ENCODE measurements around the gene KRT25. TPM values are rescaled to one million over a fixed set of nuclear protein-coding genes. Genes with fewer than 3 reads are reported as not detected.
A peak's percentile ranks its signal among the peaks of the same experiment; 100 is the strongest.

Gene KRT25
- total RNA-seq, 1 experiment from 2014 or later = not detected

- ATAC-seq = no peak
- Mint-ChIP-seq H3K4me1 (0 out of 2 replicates have a peak, but pooled peaks cover 3% of the 10 kb centered on the region), H3K27ac (peak overlapping the region; percentile 2; the same call in 1 of the 2 replicates), H3K9me3 (no peaks in the 10 kb centered on the region), H3K4me3 (no peak overlapping the region), H3K27me3 (ENCODE audit: low read depth) (no peaks in the 10 kb centered on the region; the same call in 1 of the 2 replicates), H3K36me3 (no peaks in the 10 kb centered on the region)
- POLR2A ChIA-PET = no interaction called here
- DNase-seq (ENCODE audit: low spot score) = no peak
- CTCF ChIA-PET = interaction anchor here (1.2 to 1.4 kb wide), 2 partner anchors 80 to 84 kb away, joined by 3 to 7 read pairs; no protein-coding TSS in a partner anchor
- TF ChIP-seq, protein P1, sequence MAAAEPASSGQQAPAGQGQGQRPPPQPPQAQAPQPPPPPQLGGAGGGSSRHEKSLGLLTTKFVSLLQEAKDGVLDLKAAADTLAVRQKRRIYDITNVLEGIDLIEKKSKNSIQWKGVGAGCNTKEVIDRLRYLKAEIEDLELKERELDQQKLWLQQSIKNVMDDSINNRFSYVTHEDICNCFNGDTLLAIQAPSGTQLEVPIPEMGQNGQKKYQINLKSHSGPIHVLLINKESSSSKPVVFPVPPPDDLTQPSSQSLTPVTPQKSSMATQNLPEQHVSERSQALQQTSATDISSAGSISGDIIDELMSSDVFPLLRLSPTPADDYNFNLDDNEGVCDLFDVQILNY (CRISPR knock-in tag; IDR thresholded peaks at IDR 0.05) = no peak
- no peak for TF ChIP-seq HMGA2 (CRISPR knock-in tag; IDR thresholded peaks at IDR 0.05)
- TF ChIP-seq, protein P2, sequence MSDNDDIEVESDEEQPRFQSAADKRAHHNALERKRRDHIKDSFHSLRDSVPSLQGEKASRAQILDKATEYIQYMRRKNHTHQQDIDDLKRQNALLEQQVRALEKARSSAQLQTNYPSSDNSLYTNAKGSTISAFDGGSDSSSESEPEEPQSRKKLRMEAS (CRISPR knock-in tag; IDR thresholded peaks at IDR 0.05) = no peak
- no peak for TF ChIP-seq ZNF423 (CRISPR knock-in tag; IDR thresholded peaks at IDR 0.05)
Measured at GRCh38 chr17:40699853-40700252, 55.3 kb downstream of the KRT25 start.

- no peak overlapping the region for H3K4me3 Mint-ChIP-seq
- H3K27ac Mint-ChIP-seq = no peak overlapping the region; the same call in 1 of the 2 replicates
- CTCF ChIA-PET = interaction anchor here (0.7 to 1.4 kb wide), 3 partner anchors 80 to 156 kb away, joined by 3 to 7 read pairs (median 3); no protein-coding TSS in a partner anchor
- TF ChIP-seq AR (CRISPR knock-in tag; IDR thresholded peaks at IDR 0.05) (no peak), ZNF317 (CRISPR knock-in tag; IDR thresholded peaks at IDR 0.05; ENCODE audit: borderline replicate concordance, low read depth) (no peak), NFYB (CRISPR knock-in tag; conservative IDR thresholded peaks at IDR 0.05; ENCODE audit: low read depth) (no peak), JUN (CRISPR knock-in tag; IDR thresholded peaks at IDR 0.05) (no peak), NFATC4 (CRISPR knock-in tag; IDR thresholded peaks at IDR 0.05) (no peak), HMGA2 (CRISPR knock-in tag; IDR thresholded peaks at IDR 0.05) (no peak), GTF2I (CRISPR knock-in tag; conservative IDR thresholded peaks at IDR 0.05) (no peak), IRF1 (CRISPR knock-in tag; IDR thresholded peaks at IDR 0.05) (no peak), GRHL2 (CRISPR knock-in tag; IDR thresholded peaks at IDR 0.05; ENCODE audit: insufficient replicate concordance, severe bottlenecking) (no peak), MYBL2 (CRISPR knock-in tag; IDR thresholded peaks at IDR 0.05) (no peak), ZBTB21 (CRISPR knock-in tag; IDR thresholded peaks at IDR 0.05; ENCODE audit: borderline replicate concordance) (no peak)
- TF ChIP-seq, protein P3, sequence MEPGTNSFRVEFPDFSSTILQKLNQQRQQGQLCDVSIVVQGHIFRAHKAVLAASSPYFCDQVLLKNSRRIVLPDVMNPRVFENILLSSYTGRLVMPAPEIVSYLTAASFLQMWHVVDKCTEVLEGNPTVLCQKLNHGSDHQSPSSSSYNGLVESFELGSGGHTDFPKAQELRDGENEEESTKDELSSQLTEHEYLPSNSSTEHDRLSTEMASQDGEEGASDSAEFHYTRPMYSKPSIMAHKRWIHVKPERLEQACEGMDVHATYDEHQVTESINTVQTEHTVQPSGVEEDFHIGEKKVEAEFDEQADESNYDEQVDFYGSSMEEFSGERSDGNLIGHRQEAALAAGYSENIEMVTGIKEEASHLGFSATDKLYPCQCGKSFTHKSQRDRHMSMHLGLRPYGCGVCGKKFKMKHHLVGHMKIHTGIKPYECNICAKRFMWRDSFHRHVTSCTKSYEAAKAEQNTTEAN (CRISPR knock-in tag; IDR thresholded peaks at IDR 0.05) = no peak
- TF ChIP-seq, protein P4, sequence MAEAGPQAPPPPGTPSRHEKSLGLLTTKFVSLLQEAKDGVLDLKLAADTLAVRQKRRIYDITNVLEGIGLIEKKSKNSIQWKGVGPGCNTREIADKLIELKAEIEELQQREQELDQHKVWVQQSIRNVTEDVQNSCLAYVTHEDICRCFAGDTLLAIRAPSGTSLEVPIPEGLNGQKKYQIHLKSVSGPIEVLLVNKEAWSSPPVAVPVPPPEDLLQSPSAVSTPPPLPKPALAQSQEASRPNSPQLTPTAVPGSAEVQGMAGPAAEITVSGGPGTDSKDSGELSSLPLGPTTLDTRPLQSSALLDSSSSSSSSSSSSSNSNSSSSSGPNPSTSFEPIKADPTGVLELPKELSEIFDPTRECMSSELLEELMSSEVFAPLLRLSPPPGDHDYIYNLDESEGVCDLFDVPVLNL (CRISPR knock-in tag; IDR thresholded peaks at IDR 0.05; ENCODE audit: borderline replicate concordance, low read depth) = no peak
- TF ChIP-seq, protein P5, sequence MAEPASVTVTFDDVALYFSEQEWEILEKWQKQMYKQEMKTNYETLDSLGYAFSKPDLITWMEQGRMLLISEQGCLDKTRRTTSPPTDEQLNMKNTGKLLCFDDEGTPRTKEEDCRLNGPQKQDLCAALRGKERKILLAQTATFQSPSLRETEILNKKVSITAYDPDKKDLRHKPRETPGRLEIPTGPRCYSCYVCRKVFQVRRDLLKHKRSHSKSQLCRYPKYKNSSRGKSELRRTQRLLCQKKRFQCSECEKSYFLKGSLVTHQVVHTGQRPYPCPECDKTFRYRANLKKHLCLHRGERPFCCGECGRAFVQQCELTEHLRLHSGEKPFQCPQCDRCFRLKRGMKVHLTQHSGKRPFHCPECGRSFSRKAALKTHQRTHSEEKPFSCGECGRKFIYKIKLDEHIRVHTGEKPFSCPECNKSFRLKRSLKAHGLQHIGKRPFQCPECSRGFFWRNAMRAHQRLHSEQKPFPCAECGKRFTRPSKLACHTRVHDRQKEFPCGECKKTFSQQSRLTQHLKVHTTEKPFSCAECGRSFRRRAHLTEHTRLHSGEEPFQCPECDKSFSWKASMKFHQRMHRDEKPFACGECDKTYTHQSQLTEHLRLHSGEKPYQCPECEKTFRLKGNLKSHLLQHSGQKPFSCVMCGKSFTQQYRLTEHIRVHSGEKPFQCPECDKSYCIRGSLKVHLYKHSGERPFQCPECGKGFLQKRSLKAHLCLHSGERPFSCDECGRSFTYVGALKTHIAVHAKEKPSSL (CRISPR knock-in tag; conservative IDR thresholded peaks at IDR 0.05) = no peak
- TF ChIP-seq, protein P6, sequence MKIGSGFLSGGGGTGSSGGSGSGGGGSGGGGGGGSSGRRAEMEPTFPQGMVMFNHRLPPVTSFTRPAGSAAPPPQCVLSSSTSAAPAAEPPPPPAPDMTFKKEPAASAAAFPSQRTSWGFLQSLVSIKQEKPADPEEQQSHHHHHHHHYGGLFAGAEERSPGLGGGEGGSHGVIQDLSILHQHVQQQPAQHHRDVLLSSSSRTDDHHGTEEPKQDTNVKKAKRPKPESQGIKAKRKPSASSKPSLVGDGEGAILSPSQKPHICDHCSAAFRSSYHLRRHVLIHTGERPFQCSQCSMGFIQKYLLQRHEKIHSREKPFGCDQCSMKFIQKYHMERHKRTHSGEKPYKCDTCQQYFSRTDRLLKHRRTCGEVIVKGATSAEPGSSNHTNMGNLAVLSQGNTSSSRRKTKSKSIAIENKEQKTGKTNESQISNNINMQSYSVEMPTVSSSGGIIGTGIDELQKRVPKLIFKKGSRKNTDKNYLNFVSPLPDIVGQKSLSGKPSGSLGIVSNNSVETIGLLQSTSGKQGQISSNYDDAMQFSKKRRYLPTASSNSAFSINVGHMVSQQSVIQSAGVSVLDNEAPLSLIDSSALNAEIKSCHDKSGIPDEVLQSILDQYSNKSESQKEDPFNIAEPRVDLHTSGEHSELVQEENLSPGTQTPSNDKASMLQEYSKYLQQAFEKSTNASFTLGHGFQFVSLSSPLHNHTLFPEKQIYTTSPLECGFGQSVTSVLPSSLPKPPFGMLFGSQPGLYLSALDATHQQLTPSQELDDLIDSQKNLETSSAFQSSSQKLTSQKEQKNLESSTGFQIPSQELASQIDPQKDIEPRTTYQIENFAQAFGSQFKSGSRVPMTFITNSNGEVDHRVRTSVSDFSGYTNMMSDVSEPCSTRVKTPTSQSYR (CRISPR knock-in tag; IDR thresholded peaks at IDR 0.05) = no peak
- no peaks in the 10 kb centered on the region for H3K27me3 Mint-ChIP-seq (ENCODE audit: low read depth)
- H3K36me3 Mint-ChIP-seq = no peaks in the 10 kb centered on the region
- ATAC-seq (no peak), DNase-seq (ENCODE audit: low spot score) (no peak)
- POLR2A ChIA-PET = no interaction called here
- peaks cover 7% of the 10 kb centered on the region for H3K4me1 Mint-ChIP-seq
- H3K9me3 Mint-ChIP-seq = no peaks in the 10 kb centered on the region
Measured at GRCh38 chr17:40699371-40699770, 55.8 kb downstream of the KRT25 start.
